C4-2B (cell line): ENCODE data around the gene RCAN1.

Experiments used
- H3K27ac ChIP-seq: fragments of 450-650 bp; 2 replicates; pipeline ENCODE4 v1.5.1; 2017
- ZFX ChIP-seq: fragments of 450-650 bp; IDR thresholded peaks from 2 replicates; pipeline ENCODE4 v1.6.1; 2017
- TF ChIP-seq, protein P1 (sequence below): fragments of 450-650 bp; conservative IDR thresholded peaks from 2 replicates; pipeline ENCODE4 v1.5.1; 2017; ENCODE audit warnings: mild to moderate bottlenecking

The RCAN1 gene

DNA sequence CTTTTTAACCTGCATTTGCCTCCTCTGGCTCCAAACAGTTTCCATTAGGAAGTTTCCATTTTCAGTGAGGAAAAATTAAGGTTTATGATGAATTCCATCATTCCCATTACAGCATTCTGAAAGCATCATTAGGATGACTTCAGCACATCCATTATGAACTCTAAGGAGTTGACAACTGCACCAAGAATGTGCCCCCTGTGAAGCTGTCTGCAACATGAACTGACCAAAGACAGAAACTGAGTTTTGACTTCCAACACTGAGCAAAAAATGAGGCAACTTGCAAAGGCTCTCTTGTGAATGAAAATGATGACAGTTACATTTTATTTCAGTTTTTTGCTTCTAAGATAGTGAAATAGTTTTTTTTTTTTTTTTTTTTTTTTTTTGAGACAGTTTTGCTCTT lies 84.7 kb downstream of the RCAN1 start:
- H3K27ac ChIP-seq = no peak overlapping the region
- TF ChIP-seq, protein P1, sequence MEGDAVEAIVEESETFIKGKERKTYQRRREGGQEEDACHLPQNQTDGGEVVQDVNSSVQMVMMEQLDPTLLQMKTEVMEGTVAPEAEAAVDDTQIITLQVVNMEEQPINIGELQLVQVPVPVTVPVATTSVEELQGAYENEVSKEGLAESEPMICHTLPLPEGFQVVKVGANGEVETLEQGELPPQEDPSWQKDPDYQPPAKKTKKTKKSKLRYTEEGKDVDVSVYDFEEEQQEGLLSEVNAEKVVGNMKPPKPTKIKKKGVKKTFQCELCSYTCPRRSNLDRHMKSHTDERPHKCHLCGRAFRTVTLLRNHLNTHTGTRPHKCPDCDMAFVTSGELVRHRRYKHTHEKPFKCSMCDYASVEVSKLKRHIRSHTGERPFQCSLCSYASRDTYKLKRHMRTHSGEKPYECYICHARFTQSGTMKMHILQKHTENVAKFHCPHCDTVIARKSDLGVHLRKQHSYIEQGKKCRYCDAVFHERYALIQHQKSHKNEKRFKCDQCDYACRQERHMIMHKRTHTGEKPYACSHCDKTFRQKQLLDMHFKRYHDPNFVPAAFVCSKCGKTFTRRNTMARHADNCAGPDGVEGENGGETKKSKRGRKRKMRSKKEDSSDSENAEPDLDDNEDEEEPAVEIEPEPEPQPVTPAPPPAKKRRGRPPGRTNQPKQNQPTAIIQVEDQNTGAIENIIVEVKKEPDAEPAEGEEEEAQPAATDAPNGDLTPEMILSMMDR = no peak
- no peak for TF ChIP-seq ZFX

DNA sequence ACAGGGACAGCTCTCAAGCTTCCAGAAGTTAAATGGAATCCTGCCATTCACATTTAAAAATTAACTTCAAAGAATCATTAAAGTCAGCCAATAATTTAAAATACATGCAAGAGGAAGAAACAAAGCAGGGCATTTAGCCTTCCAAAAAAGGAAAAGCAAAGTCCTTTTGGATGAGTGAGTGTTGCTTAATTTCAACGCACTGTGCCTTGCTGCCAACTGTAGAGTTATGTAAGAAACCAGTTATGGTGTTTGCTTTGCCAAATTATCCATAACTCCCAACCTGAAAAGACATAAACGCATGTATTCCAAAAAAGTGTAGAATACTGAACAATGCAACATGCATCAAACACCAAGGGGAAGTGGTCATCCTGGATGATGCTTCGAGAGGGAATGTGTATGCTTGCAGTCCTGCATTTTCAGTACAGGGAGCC lies 86.8 kb downstream of the RCAN1 start:
- no peak overlapping the region for H3K27ac ChIP-seq

DNA sequence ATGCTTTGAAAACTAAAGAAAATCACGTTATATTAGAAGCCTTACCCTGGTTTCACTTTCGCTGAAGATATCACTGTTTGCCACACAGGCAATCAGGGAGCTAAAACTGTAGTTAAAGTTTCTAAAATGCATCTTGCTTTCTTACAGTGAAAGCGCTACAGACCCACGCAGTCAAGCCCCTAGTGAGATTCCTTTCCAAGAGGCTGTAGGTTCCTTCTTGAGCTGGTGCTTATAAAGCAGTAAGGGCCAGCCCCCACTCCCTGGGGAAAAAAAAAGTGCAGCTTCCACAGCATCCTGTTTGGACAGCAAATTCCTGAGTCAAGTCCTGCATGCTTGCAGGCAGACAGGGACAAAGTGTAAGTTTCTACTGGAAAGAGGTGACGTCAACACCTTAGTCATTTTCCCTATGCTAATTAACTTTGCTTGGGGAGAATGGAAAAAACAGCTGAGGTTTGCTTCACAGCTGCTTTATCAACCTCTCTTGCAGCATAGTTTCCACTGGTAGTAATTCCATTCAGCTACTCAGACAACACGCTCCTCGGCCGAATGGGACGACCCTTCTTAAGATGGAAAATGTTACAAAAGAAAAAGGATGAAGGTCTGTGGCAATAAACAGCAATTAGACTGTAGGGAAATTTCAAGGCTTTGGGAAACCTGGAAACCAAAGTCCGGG lies 88.2 kb downstream of the RCAN1 start:
- peak overlapping the region; percentile 38; the same call in 1 of the 2 replicates for H3K27ac ChIP-seq
- TF ChIP-seq, protein P1 = no peak
- no peak for TF ChIP-seq ZFX

More for the DNA sequence above, 86.8 kb downstream of the RCAN1 start:
- TF ChIP-seq ZFX = no peak
- TF ChIP-seq, protein P1 = no peak

DNA sequence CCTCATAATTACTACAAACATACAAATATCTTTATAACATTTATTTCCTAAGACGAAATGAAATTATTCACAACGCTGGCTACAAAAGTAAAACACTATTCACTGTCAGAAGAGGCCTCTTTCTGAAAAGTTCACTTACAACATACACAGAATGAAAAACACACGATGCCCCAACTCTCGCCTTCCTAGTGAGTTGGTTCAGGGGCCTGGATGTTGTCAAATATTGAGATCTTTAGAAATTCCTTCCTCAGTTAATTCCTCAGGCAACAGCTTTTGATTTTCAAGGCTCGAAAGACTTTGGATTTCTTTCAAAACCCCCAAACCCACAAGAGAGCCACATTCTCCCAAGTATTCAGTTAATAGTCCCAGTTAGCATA lies 88.7 kb downstream of the RCAN1 start:
- H3K27ac ChIP-seq = peak overlapping the region; percentile 38; the same call in 1 of the 2 replicates
- TF ChIP-seq, protein P1 = no peak
- TF ChIP-seq ZFX = no peak

DNA sequence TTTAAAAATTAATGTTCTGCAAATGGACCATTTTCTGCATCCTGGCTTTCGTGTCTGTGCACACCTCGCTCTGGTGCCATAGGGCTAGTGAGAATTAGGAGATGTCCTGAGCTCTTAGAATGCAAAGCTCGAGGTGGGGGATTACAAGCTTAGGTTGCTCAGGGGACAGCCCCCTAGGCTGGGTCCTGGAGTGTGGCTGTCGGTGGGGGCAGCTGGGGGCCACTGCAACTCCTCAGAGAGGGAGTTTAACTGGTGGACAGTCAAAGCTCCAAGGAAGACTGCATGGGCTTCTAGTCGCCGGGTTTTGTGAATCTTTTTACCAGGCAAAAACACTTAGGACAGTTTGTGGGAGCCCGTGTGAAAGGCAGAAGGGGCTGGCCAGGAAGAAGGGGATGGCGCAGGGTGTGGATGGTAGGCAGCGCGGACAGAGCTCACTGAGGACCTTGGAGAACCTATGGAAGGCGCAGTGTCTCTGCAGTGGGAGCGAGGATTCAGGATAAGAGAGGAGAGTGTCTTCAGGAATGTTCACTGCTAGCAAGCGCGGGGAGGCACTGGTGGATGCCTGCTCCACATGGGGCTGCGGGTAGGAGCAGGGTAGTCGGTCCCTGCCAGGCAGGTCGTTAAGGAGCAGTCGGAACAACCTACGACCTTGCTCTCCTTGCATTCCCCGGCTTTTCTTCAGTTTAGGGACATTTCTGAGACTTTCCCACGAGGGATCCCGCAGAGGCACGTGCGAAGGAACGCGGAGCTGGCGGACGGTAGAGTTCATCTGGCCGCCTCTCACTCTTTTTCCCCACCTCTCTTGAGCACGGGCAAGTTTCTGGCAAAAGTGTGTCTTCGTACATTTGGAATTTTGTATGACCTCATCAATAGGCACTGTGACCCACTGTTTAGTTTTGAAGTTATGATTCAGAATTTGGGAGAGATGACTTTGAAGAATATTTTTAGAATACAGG lies 90.0 kb downstream of the RCAN1 start:
- no peak overlapping the region for H3K27ac ChIP-seq
- no peak for TF ChIP-seq ZFX
- TF ChIP-seq, protein P1 = no peak

DNA sequence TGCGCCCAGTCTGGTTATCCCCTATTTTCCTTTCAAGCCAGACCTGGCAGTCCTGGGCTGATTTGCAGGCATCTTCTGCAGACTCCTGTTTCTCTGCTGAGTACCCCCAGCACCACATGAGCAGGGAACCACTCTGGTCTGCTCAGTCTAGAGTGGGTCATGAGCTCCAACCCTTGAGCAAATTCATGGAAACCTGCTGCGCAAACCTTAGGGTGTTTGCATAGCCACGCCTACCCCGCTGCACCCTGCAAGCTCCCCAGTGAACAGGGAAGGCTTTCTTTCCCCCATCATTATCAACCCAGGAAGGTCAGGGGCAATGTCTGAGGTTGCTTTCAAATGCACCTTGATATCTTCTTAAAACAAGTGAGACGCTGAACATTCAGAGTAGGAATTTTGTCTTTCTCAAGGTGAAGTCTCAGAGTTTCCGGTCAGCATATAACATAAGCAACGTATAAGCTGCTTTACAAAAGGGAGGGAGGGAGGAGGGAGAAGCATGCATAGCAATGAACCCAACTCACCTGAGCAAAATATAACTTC lies 91.8 kb downstream of the RCAN1 start:
- no peak overlapping the region for H3K27ac ChIP-seq
- TF ChIP-seq, protein P1 = no peak
- no peak for TF ChIP-seq ZFX

DNA sequence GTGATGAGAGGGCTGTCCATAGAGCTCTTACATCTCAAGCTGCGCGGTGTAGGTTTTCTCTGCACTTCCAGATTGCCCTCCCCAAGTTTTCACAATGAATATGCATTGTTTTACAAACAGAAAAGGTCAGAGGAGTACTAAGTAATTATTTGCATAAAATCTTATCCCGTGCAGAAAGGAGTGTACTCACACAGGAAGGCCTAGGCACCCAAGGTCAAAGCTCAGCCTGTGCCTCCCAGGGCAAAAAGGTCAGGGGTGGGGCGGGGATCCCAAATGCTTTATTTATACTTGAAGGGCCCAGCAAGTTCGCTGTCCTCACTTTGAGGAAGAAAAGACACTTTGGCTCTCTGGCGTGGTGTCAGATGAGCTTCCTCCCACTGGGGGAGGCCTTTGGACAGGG lies 92.6 kb downstream of the RCAN1 start:
- no peak for TF ChIP-seq ZFX
- TF ChIP-seq, protein P1 = no peak
- no peak overlapping the region for H3K27ac ChIP-seq
